C1 segment of cervical spinal cord (tissue), 14 donors: ENCODE results near the gene RAB31.

ENCODE experiments used
- DNase-seq, 14 donors: peaks; one replicate each; lab custom pipeline; 2025; lab: John Stamatoyannopoulos, UW

RAB31 gene

GRCh38 chr18:9817725-9818422 is 109.8 kb downstream of the RAB31 start:
- DNase-seq: no peak

DNA sequence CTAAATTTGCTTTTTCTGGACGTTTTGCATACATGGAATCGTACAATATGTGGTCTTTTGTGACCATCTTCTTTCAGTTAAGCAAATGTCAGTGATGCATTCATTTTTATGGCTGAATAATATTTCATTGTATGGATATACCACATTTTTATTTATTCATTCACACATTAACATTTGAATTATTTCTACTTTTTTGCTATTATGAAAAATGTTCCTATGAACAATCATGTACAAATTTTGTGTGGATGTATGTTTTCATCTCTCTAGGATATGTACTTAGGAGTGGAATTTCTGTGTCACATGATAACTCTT is 110.3 kb downstream of the RAB31 start:
- no peak for DNase-seq

DNA sequence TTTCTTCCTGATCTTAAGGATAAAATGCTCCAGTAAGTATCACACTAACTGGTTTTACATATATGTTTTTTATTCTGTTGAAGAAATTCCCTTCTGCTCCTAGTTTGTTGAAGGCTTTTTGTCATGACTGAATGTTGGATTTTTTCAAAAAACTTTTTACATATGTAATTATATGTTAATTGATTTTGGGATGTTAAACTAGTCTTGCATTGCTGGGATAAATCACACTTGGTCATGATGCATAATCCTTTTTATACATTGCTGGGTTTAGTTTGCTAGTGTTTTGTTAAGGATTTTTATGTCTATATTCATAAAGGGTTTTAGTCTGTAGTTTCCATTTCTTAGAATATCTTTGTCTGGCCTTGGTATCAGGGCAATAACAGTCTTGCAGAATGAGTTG is 112.0 kb downstream of the RAB31 start:
- DNase-seq: no peak

- DNase-seq: no peak
These were observed 112.6 kb downstream of the RAB31 start for GRCh38 chr18:9820719-9821118.

GRCh38 chr18:9822587-9823185 is 114.6 kb downstream of the RAB31 start:
- no peak for DNase-seq

DNA sequence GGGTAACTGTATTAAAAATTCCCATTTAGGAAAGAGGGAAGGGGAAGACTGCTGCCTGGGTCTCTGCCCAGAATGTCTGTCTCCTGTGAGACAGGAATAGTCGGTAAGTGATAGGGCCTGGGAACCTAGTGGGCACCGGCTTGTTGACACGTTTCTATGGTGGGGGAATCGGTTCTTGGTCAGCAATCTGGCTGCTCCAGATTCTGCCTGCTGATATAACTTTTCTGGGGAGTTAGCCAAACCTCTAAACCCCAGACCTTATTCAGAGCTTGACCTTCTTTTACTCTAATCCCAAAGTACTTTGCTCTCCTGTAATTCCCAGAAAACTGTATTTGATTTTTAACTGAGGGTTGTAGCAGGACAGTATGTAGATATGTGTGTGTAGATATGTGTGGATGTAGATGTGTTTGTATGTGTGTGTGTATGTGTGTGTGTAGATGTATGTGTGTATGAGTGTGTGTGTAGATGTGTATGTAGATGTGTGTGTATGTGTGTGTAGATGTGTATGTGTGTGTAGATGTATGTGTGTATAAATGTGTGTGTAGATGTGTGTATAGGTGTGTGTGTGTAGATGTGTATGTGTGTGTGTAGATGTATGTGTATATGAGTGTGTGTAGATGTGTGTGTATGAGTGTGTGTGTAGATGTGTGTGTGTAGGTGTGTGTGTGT is 115.8 kb downstream of the RAB31 start:
- no peak for DNase-seq

DNA sequence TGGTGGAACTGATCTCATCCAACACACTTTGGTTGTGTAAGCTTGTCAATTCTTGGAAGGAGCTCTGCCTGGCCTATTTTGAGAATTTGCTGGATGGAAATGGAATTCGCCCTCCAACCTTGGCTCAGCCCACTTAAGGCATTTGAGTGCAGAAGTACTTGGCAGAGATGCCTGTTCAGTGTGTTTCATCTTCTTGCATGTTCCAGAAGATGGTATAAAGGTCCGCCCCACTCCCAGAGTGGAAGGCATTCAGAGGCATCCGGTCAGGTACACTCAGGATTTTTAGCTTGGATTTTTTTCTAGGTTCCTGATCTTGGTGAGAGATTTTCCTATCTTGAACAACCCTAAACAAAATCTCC is 116.4 kb downstream of the RAB31 start:
- no peak for DNase-seq

GRCh38 chr18:9824952-9825371 is 116.9 kb downstream of the RAB31 start:
- DNase-seq: no peak

GRCh38 chr18:9825571-9826073 is 117.5 kb downstream of the RAB31 start:
- DNase-seq: no peak

GRCh38 chr18:9826685-9827084 is 118.6 kb downstream of the RAB31 start:
- no peak for DNase-seq

DNA sequence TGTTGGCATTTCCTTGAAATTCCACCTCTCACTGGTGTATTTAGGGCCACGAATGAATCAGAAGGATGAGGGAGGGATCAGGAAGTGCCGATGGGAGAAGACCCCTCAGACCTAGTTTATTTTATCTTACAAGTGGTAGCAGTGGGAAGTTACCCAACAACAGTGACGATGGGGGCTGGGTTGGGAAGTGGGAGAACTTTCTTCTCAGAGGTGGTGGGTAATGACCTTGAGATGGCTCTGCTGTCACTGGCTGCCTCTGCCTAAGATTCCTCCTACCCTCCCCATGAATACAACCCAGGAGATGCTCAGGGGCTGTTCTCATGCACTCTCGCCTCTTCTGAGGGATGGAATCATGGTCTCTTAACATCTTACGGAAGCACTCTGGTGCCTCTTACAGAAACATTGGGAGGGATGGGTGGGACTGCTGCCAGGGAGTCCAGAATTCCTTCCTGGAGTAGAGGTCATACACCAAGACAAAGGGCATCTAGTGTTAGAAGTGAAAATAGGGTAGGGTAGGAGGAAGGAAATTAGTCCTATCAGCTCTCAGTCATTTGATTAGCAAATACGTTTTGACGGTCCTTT is 119.2 kb downstream of the RAB31 start:
- no peak for DNase-seq

- DNase-seq: peak in 3 of 14 donors; percentile 25 to 30 (median 27)
These were observed 119.8 kb downstream of the RAB31 start for GRCh38 chr18:9827793-9828505.

- DNase-seq: no peak
These were observed 120.7 kb downstream of the RAB31 start for GRCh38 chr18:9828506-9829396.

DNA sequence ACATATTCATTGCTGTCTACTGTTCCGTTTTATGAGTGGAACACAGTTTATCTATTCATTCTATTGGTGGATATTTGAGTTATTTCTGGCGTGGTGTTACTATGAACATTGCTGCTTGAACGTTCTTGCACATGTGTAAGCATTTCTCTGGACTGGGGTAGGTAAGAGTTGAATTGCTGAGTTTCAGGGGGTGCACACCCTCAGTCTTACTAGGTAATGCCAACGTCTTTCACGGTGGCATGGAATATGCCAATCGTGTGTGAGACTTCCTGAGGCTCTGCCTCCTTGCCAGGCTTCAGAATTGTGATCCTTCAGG is 121.3 kb downstream of the RAB31 start:
- DNase-seq: no peak

DNA sequence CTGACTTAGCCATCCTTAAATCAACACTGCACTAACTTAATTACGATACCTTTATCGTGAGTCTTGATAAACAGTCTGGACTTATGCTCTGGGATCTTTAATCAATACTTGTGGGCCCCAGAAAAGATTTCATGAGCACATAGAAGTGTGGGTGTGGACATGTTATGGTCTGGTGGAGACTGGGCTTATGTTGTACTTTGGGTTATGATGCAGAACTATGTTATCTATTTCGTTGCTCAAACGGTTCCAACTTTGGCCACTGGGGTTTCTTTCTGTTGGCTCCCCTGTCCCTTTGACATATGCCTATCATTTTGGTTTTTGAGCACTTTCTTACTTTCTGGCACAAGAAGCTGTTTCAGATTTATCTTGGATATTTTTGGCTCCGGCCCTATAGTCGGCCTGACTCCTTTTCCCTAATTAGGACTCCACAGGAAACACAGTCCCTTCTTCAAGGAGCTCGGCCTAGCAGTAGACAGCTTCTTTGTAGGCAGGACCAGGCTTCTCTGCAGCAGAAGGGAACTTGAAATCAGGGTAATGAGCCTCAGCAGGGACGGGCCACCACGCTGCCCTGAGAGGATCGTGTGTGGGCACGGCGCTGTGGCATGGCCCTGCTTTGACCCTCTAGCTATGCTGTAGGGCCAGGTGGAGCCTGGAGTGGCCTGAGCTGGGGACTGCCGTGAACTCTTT is 123.1 kb downstream of the RAB31 start:
- no peak for DNase-seq

DNA sequence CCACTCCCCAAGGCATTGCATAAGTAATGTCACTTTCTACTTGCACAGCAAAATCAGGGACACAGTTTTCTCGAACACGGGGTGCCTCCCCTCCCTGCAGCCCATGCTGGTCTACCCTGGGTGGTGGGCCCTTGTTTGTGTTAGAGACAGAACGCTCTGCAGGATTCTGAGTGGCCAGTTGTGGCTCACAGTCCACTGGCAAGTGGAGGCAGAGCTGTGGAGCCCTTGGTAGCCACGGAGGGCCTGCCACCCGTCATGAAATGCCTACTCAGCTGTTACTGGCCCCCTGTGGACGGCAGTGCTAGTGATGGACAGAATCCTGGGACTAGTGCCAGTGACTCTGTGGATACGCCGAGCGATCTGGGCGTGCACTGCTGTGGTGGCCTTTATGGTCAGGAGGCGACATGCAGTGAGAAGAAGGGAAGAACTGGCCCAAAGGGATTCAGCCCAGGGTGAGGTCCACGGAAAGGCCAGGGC is 123.7 kb downstream of the RAB31 start:
- DNase-seq: no peak

DNA sequence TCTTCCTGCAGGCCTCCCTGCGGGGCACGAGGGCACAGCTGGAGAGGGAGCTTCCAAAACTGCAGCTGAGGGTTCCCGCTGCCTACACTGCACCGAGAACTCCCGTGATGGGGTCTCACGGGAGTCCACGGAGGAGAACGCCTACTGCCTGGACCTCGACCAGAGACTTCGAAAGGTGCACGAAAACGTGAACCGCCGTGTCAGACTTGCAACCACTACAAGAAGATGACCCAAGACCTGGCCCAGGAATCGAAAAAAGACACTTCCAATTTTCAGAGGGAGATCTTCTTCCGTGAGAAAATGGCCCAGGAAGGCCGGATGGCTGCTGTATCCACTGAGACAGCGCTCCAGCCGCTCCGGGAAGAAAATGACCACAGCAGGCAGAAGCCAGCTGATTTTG is 124.8 kb downstream of the RAB31 start:
- no peak for DNase-seq

- no peak for DNase-seq
These were observed 126.5 kb downstream of the RAB31 start for GRCh38 chr18:9834551-9834950.

GRCh38 chr18:9835113-9835755 is 127.1 kb downstream of the RAB31 start:
- no peak for DNase-seq

DNA sequence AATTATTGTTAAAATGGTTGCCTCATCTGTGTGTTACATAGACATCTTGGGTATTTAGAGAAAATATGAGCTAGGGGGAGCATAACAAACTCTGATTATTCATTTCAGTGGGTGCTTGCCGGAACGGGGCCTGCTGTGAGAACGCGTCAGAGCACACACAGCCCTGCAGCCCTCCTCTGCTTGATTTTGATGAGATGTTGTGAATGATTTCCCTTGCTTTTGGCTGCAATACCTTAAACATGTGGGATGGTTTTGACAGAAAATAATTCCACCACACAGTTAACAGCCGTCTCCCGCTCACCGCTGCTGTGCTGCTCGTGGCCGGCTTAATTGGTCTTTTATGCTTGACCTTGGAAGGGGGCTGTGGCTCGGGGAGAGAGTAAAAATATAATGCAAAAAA is 127.7 kb downstream of the RAB31 start:
- no peak for DNase-seq
